ENCODE measurements around the gene PRPS1. TPM values are rescaled to one million over a fixed set of nuclear protein-coding genes. Genes with fewer than 3 reads are reported as not detected.

The PRPS1 gene
- total and polyA plus RNA-seq, 2 experiments from 2014 or later: 91.1 to 149 TPM

DNA sequence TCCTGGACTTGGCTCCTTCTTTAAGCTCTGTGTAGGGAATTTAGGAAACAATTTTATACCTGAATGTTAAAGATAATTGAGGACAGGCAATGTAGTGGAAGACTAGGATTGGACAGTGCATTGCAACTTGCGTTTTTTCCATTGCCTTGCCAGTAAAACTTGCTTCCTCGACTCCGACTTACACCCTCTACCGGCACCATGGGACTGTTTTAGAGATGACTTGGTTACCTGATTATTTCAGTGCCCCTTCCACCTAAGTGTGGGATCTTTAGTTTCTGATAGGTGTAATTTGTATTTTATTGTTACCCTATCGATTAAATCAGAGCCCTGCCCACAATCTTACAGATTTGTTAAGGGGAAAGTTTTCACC is 1.2 kb downstream of the PRPS1 start:
- Mint-ChIP-seq H3K27me3 (ENCODE audit: insufficient read depth, low read depth, poor library complexity) (no peaks in the 10 kb centered on the region), H3K4me3 (peak overlapping the region; percentile 96), H3K36me3 (ENCODE audit: low read depth) (peaks cover 5% of the 10 kb centered on the region), H3K9me3 (no peaks in the 10 kb centered on the region), H3K27ac (no peak overlapping the region; the same call in 1 of the 2 replicates), H3K4me1 (peaks cover 14% of the 10 kb centered on the region; the same call in 2 of the 3 replicates)
- Histone ChIP-seq H3K4me1 (ENCODE audit: insufficient read depth) (peaks cover 7% of the 10 kb centered on the region; the same call in 1 of the 2 replicates), H2AFZ (no peak overlapping the region), H3K9me2 (ENCODE audit: insufficient read depth) (no peaks in the 10 kb centered on the region), H3K36me3 (ENCODE audit: insufficient read depth) (no peaks in the 10 kb centered on the region), H3K79me2 (replicated peaks; ENCODE audit: insufficient read depth) (peaks cover 59% of the 10 kb centered on the region), H3K4me3 (peak overlapping the region; percentile 91), H3K27ac (ENCODE audit: low read depth) (no peak overlapping the region), H3F3A (replicated peaks; ENCODE audit: low read depth) (no peaks in the 10 kb centered on the region), H3K27me3 (ENCODE audit: insufficient read depth) (no peaks in the 10 kb centered on the region), H4K20me1 (replicated peaks; ENCODE audit: insufficient read depth) (peaks cover 9% of the 10 kb centered on the region), H3K4me2 (peak overlapping the region; percentile 83)
- DNase-seq (ENCODE audit: low spot score): peak; percentile 13
- peak; percentile 13 for ATAC-seq
- TF ChIP-seq ETS1 (IDR thresholded peaks at IDR 0.05): no peak
- TF ChIP-seq, protein P1, sequence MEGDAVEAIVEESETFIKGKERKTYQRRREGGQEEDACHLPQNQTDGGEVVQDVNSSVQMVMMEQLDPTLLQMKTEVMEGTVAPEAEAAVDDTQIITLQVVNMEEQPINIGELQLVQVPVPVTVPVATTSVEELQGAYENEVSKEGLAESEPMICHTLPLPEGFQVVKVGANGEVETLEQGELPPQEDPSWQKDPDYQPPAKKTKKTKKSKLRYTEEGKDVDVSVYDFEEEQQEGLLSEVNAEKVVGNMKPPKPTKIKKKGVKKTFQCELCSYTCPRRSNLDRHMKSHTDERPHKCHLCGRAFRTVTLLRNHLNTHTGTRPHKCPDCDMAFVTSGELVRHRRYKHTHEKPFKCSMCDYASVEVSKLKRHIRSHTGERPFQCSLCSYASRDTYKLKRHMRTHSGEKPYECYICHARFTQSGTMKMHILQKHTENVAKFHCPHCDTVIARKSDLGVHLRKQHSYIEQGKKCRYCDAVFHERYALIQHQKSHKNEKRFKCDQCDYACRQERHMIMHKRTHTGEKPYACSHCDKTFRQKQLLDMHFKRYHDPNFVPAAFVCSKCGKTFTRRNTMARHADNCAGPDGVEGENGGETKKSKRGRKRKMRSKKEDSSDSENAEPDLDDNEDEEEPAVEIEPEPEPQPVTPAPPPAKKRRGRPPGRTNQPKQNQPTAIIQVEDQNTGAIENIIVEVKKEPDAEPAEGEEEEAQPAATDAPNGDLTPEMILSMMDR (conservative IDR thresholded peaks at IDR 0.05; ENCODE audit: low read depth in 2 of 2): peak; percentile 19 to 30; a peak in 2 of 4 replicates

GRCh38 chrX:107630031-107630689 is 1.9 kb downstream of the PRPS1 start:
- no peaks in the 10 kb centered on the region for H3K36me3 ChIP-seq (ENCODE audit: insufficient read depth)
- DNase-seq (ENCODE audit: low spot score) (peak; percentile 8), ATAC-seq (no peak)
- H3K4me1 ChIP-seq (ENCODE audit: insufficient read depth): peaks cover 7% of the 10 kb centered on the region; the same call in 1 of the 2 replicates
- H3K79me2 ChIP-seq (replicated peaks; ENCODE audit: insufficient read depth): peaks cover 65% of the 10 kb centered on the region
- Mint-ChIP-seq H3K36me3 (ENCODE audit: low read depth) (peaks cover 5% of the 10 kb centered on the region), H3K9me3 (no peaks in the 10 kb centered on the region), H3K4me1 (peaks cover 14% of the 10 kb centered on the region; the same call in 2 of the 3 replicates), H3K4me3 (peak overlapping the region; percentile 96), H3K27ac (no peak overlapping the region; the same call in 1 of the 2 replicates), H3K27me3 (ENCODE audit: insufficient read depth, low read depth, poor library complexity) (no peaks in the 10 kb centered on the region)
- no peaks in the 10 kb centered on the region for H3F3A ChIP-seq (replicated peaks; ENCODE audit: low read depth)
- peak overlapping the region; percentile 83 for H3K4me2 ChIP-seq
- H4K20me1 ChIP-seq (replicated peaks; ENCODE audit: insufficient read depth): peaks cover 9% of the 10 kb centered on the region
- H3K9me2 ChIP-seq (ENCODE audit: insufficient read depth): no peaks in the 10 kb centered on the region
- no peak overlapping the region for H2AFZ ChIP-seq
- H3K27ac ChIP-seq (ENCODE audit: low read depth): no peak overlapping the region
- TF ChIP-seq POLR2AphosphoS5 (IDR thresholded peaks at IDR 0.05; ENCODE audit: low read depth) (no peak), ETS1 (IDR thresholded peaks at IDR 0.05) (no peak), EZH2phosphoT487 (IDR thresholded peaks at IDR 0.05; ENCODE audit: unreplicated experiment) (no peak), JUNB (IDR thresholded peaks at IDR 0.05; ENCODE audit: unreplicated experiment) (no peak), NANOG (IDR thresholded peaks at IDR 0.05; ENCODE audit: borderline replicate concordance) (no peak), ZNF114 (CRISPR knock-in tag; IDR thresholded peaks at IDR 0.05) (no peak), CREB1 (CRISPR knock-in tag; IDR thresholded peaks at IDR 0.05; ENCODE audit: low read depth) (no peak), ZNF331 (CRISPR knock-in tag; IDR thresholded peaks at IDR 0.05; ENCODE audit: low read depth) (no peak), EZH2 (IDR thresholded peaks at IDR 0.05; ENCODE audit: low read depth, unreplicated experiment) (no peak)
- TF ChIP-seq, protein P2, sequence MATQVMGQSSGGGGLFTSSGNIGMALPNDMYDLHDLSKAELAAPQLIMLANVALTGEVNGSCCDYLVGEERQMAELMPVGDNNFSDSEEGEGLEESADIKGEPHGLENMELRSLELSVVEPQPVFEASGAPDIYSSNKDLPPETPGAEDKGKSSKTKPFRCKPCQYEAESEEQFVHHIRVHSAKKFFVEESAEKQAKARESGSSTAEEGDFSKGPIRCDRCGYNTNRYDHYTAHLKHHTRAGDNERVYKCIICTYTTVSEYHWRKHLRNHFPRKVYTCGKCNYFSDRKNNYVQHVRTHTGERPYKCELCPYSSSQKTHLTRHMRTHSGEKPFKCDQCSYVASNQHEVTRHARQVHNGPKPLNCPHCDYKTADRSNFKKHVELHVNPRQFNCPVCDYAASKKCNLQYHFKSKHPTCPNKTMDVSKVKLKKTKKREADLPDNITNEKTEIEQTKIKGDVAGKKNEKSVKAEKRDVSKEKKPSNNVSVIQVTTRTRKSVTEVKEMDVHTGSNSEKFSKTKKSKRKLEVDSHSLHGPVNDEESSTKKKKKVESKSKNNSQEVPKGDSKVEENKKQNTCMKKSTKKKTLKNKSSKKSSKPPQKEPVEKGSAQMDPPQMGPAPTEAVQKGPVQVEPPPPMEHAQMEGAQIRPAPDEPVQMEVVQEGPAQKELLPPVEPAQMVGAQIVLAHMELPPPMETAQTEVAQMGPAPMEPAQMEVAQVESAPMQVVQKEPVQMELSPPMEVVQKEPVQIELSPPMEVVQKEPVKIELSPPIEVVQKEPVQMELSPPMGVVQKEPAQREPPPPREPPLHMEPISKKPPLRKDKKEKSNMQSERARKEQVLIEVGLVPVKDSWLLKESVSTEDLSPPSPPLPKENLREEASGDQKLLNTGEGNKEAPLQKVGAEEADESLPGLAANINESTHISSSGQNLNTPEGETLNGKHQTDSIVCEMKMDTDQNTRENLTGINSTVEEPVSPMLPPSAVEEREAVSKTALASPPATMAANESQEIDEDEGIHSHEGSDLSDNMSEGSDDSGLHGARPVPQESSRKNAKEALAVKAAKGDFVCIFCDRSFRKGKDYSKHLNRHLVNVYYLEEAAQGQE (IDR thresholded peaks at IDR 0.05; ENCODE audit: unreplicated experiment): no peak
- TF ChIP-seq, protein P1 (conservative IDR thresholded peaks at IDR 0.05; ENCODE audit: low read depth in 2 of 2): no peak
- H3K4me3 ChIP-seq: peak overlapping the region; percentile 91
- no peaks in the 10 kb centered on the region for H3K27me3 ChIP-seq (ENCODE audit: insufficient read depth)
